Thoracic aorta (tissue), 2 donors: ENCODE data around the gene THRB. TPM values are rescaled to one million over a fixed set of nuclear protein-coding genes. Genes with fewer than 3 reads are reported as not detected.

Source experiments
- ATAC-seq: fragments of 150-250 bp; one replicate; pipeline ENCODE4 v1.8.0; 2017; ENCODE audit warnings: low read depth; ENCODE audit not compliant: insufficient number of reproducible peaks, low FRiP score
- DNase-seq: peaks from one replicate; pipeline ENCODE4 v3.0.0-alpha.2; 2020; ENCODE audit warnings: low spot score
- H3K27ac ChIP-seq, 2 donors: fragments of 200-600 bp; sonication (generic); 1 replicate in 1 of 2; 2 replicates in 1 of 2; pipeline ENCODE4 v1.5.1; 2016; ENCODE audit warnings: mild to moderate bottlenecking in 2 of 2, moderate library complexity in 2 of 2
- H3K27me3 ChIP-seq: fragments of 200-600 bp; sonication (generic); replicated peaks from 2 replicates; pipeline ENCODE4 v1.6.0; 2016; ENCODE audit warnings: mild to moderate bottlenecking; ENCODE audit not compliant: insufficient read depth
- H3K36me3 ChIP-seq: fragments of 200-600 bp; sonication (generic); one replicate; pipeline ENCODE4 v1.5.1; 2016
- H3K4me1 ChIP-seq, 2 donors: fragments of 200-600 bp; sonication (generic); 1 replicate in 1 of 2; 2 replicates in 1 of 2; pipeline versions ENCODE4 v1.5.1 to v1.6.0; 2016; ENCODE audit warnings: low read depth in 2 of 2, mild to moderate bottlenecking in 1 of 2; ENCODE audit not compliant: control insufficient read depth in 1 of 2
- H3K4me3 ChIP-seq: fragments of 200-600 bp; sonication (generic); 2 replicates; pipeline ENCODE4 v1.5.1; 2016; ENCODE audit warnings: mild to moderate bottlenecking
- H3K9me3 ChIP-seq: fragments of 200-600 bp; sonication (generic); 2 replicates; pipeline ENCODE4 v1.5.1; 2016
- total RNA-seq, 2 donors: library from RNA; depleted of rRNA; stranded (reverse); fragments of >200 nt; gene quantifications; one replicate each; pipeline versions ENCODE4 v1.1.0 to v1.2.3, GENCODE V29; 2016
- TF ChIP-seq, protein P1 (sequence below): fragments of 200-600 bp; sonication (generic); IDR thresholded peaks from one replicate; pipeline ENCODE4 v1.5.1; 2019; ENCODE audit warnings: antibody characterized with exemption

The THRB gene
- total RNA-seq, 2 donors from 2014 or later: 40.3 to 65.6 TPM

DNA sequence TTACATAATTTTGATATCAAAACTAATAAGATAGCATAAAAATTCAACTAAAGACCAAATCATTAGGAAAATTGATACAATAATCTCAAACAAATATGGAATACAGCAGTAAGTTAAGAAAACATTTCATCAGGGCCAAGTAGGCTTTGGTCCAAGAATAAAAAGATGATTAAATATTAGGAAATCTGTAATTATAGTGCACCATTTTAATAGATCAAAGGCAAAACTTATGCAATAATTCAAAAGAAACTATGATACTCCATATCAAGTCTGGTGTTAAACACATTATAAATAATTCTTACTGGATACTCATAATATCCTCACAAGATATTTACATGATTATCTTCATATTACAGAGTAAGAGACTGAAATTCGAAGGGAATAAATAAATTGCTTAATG lies 51.2 kb downstream of the THRB start:
- H3K27ac ChIP-seq: no peak overlapping the region
- H3K27me3 ChIP-seq: no peaks in the 10 kb centered on the region
- H3K4me3 ChIP-seq: no peak overlapping the region
- ATAC-seq: no peak
- peaks cover 0 to 20% of the 10 kb centered on the region in 2 donors for H3K4me1 ChIP-seq
- H3K36me3 ChIP-seq: no peaks in the 10 kb centered on the region
- no peaks in the 10 kb centered on the region for H3K9me3 ChIP-seq
- no peak for DNase-seq
- TF ChIP-seq, protein P1, sequence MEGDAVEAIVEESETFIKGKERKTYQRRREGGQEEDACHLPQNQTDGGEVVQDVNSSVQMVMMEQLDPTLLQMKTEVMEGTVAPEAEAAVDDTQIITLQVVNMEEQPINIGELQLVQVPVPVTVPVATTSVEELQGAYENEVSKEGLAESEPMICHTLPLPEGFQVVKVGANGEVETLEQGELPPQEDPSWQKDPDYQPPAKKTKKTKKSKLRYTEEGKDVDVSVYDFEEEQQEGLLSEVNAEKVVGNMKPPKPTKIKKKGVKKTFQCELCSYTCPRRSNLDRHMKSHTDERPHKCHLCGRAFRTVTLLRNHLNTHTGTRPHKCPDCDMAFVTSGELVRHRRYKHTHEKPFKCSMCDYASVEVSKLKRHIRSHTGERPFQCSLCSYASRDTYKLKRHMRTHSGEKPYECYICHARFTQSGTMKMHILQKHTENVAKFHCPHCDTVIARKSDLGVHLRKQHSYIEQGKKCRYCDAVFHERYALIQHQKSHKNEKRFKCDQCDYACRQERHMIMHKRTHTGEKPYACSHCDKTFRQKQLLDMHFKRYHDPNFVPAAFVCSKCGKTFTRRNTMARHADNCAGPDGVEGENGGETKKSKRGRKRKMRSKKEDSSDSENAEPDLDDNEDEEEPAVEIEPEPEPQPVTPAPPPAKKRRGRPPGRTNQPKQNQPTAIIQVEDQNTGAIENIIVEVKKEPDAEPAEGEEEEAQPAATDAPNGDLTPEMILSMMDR: no peak

DNA sequence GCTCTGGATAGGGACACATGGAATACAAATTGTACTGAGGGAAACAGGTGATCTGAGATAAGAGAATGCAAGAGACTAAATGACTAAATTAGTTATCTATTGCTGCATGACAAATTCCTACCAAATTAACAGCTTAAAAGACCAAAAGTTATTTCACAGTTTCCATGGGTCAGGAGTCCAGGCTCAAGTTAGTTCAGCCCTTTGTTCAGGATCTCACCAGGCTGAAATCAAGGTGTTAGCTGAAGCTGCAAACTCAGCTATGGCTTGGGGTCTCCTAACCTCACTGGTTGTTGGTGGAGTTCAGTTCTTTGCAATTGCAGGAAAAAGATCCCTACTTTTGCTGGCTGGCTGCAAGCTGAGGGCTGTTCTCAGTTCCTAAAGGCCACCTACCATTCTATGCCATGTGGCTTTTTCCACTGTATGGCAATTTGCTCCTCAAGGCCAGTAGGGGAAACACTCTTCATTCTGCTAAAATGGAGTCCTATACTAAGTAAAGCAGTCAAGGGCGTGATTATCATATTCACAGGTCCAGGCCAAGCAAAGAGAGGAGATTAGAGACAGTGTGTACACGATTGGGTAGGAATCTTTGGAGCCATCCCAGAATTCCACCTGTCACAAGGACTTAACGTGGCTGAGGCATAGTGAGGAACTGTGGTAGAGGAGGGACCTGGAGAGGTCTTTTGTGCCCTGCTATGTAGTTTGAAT lies 53.7 kb downstream of the THRB start:
- Histone ChIP-seq H3K27me3 (no peaks in the 10 kb centered on the region), H3K4me1 (peaks cover 0 to 19% of the 10 kb centered on the region in 2 donors), H3K9me3 (no peaks in the 10 kb centered on the region), H3K36me3 (no peaks in the 10 kb centered on the region), H3K4me3 (no peak overlapping the region), H3K27ac (no peak overlapping the region)
- ATAC-seq (no peak), DNase-seq (no peak)
- TF ChIP-seq, protein P1: no peak

DNA sequence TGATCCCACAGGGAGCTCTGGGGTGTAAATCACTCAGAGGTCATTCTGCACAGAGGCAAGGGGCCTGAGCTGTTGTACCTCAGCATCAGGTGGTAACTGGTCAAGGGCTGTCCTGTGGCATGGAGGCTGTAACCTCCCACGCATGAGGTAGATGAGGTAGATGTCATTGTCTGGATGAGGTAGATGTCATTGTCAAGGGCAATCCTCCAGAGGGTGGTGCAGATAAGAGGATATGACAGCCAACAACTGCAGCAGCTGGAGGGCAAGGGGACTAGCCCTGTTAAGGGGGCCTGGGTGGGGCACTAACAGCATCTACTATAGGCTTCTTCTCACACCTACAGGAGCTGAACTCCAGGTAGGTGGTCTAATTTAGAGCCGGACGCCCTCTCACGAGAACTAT lies 55.6 kb downstream of the THRB start:
- Histone ChIP-seq H3K9me3 (no peaks in the 10 kb centered on the region), H3K36me3 (no peaks in the 10 kb centered on the region), H3K27ac (no peak overlapping the region), H3K27me3 (no peaks in the 10 kb centered on the region), H3K4me3 (no peak overlapping the region), H3K4me1 (peaks cover 9 to 38% of the 10 kb centered on the region in 2 donors)
- ATAC-seq: no peak
- TF ChIP-seq, protein P1: no peak
- no peak for DNase-seq

DNA sequence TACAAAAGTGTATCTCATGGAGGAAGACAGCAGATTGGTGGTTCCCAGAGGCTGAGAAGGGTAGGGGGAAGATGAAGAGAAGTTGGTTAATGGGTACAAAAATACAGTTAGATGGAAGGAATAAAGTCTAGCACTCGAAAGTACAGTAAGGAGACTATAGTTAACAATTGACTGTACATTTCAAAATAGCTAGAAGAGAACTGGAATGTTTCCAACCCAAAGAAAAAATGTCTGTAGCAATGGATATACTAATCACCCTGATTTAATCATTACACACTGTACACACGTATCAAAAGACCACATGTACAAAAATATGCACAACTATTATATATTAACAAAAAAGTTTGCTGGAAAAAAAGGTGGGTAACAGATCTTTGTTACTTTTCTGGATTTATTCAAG lies 57.3 kb downstream of the THRB start:
- no peak for ATAC-seq

DNA sequence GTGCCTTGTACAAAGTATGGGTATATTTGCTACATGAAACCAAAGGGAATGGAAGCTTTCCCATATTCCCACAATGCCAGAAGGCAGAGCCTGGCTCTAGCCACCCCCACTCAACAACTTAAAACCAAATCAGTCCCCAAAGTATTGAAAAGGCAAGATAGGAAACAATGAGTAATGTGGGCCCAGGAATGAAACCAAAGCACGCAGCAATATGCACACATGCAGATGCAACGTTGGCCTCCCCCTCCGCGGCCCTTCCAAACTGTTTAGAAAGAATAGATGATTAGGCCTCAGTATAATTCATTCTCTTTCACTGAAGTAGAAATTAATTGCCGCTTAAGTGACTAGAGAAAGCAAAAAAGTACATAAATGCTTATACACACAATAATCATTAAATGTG lies 59.1 kb downstream of the THRB start:
- no peak for ATAC-seq
- H3K27me3 ChIP-seq: no peaks in the 10 kb centered on the region
- H3K27ac ChIP-seq: no peak overlapping the region
- TF ChIP-seq, protein P1: no peak
- no peaks in the 10 kb centered on the region for H3K36me3 ChIP-seq
- no peak for DNase-seq
- no peaks in the 10 kb centered on the region for H3K9me3 ChIP-seq
- peaks cover 20 to 43% of the 10 kb centered on the region in 2 donors for H3K4me1 ChIP-seq
- H3K4me3 ChIP-seq: no peak overlapping the region

More for the DNA sequence above, 57.3 kb downstream of the THRB start:
- Histone ChIP-seq H3K27me3 (no peaks in the 10 kb centered on the region), H3K4me1 (peaks cover 17 to 50% of the 10 kb centered on the region in 2 donors), H3K4me3 (no peak overlapping the region), H3K27ac (no peak overlapping the region), H3K36me3 (no peaks in the 10 kb centered on the region), H3K9me3 (no peaks in the 10 kb centered on the region)
- TF ChIP-seq, protein P1: no peak
- DNase-seq: no peak
